HG02973 (cell line): ENCODE results near the gene AARS2.

Source experiments
- ATAC-seq: cut with Tn5 transposase; IDR thresholded peaks from one replicate; pipeline ENCODE4 v1.9.1; 2021; ENCODE audit warnings: moderate library complexity; ENCODE audit not compliant: unreplicated experiment

The AARS2 gene

DNA sequence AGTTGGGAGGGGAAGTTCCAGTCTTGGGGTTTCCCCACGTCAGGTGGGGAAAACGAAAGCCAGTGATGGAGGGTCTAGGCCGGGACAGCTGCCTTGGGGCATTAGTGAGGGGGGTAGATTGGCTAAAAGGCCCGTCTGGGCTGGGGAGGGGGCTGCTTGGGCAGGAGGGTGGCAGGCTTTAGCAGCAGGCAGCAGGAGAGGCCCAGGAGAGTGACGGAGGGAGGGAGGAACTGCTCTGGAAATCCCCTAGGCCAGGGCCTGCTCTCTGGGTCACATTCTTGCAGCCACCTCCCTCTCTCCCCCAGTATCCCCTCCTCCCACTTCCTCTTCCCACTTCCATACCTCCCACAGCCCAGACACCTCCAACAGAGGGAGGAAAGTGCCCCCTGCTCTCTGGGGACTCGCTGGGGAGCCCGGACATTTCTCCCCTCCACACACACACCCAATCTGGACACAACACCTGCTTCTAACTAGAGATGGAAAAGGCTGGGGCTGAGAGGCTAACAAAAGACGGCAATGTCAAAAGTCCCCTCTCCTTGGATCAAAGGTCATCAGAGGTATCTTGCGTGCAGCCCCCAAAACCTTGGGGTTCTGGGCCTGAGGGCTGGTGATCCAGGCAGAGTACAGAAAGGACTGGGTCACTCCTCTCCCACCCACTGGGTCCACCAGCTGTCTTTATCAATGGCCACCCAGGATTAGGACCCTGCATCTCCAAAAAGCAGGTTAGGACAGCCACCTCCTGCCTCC lies 49.6 kb downstream of the AARS2 start:
- no peak for ATAC-seq

DNA sequence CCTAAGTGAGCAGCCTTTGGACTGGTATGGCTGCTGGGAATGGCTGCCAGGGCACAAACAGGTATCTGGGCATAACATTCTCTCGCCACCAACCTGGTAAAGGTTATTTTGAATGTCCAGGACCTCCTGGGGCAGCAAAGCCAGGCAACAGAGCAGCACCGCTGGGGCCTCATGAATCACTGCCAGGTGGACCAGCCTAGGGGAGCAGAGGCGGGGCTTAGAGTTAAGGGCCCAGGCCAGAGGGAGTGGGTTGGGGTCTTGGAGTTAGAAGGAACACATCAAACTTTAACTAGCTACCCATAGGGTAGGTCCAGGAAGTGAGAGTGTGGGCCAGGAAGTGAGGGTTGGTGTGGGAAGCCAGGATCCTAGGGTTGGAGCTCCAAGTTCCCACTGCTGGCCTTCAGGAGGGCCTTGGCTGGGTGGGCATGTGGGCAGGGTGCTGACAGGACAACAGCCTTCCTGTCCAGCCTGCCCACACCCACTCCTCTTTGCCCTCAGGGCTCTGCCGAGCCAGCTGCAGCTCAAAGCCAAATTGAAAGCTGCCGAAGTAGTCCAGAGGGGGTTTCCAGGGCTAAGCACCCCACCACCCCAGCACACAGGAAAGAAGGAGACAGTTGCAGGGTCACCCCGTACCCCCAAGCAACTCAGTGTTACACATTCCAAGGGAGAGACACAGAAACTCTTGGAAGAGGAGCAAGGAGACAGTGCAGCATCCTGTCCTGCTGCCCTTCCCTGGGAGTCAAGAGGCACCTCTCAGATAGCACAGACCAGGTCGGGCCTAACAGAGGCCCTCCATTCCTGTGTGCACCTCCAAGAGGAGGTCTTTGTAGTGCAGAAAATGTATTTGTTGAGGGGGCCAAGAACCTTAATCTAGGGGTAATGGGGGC lies 50.4 kb downstream of the AARS2 start:
- no peak for ATAC-seq

DNA sequence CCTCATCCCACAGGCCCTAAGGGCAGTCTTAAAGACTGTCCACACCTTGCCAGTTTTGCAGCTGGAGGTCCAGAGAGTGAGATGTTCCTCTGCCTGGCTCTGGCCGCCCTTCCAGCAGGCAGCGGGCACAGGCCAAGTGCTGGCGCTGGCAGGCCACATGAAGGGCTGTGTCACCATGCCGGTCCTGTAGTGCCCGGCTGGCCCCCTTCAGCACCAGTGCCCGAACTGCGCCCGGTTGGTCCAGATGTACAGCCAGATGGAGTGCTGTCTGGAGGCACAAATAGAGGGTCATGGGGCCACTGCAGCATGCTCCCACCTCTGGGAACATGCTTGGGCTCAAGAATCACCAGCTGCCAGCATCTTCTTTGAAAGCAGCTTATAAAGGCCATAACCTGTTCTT lies 51.6 kb downstream of the AARS2 start:
- no peak for ATAC-seq

DNA sequence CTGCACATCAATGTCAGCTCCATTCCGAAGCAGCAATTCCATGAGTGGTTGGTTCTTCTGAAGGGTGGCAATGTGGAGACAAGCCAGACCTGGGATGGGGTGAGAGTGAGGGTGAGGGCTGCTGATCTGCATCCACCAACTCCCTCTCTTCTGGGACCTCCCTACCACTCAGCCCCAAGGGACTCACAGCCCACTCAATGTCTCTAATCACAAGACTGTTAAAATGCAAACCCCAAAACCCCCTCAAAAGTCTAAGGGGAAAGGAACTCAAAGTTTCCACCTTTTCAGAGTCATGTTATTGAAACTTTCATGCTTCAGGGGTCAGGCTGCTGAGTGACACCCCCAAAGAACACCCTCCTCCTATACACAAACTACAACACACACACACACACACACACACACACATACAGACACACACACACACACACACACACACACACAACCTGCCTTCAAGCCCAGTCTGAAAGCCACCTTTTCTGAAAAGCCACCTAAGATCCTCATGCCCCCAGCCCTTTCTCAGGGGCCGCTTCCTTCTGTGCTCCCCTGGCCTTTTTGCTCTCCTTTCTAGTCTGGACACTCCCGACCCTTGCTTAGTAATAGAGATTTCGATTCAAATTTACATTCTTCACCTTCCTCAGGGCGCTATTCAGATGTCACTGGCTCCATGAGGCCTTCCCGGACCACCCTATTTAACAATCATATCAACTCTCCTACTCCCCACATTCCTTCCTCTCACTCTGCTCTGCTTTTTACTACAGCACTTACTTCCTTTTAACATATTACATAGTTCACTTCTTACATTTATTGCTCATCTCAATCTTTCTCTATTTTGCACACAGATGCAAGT lies 52.5 kb downstream of the AARS2 start:
- ATAC-seq = no peak

DNA sequence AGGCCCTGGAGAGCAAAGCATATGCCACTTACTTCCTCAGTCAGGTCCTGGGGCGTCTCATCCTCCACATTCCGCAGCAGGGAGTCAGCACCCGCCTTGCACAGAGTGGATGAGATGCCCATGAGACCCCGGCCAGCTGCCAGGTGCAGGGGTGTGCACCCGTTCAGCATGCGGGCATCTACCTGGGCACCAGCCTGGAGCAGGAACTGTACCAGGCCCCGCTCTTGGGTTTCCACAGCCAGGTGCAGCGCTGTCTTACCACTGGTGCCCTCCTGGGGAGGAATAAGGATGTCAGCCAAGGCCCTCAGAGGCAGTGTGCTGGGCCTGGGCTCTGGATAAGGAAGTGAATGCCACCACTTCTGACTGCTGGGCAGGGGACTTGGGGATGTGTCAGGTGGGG lies 53.1 kb downstream of the AARS2 start:
- ATAC-seq = no peak

DNA sequence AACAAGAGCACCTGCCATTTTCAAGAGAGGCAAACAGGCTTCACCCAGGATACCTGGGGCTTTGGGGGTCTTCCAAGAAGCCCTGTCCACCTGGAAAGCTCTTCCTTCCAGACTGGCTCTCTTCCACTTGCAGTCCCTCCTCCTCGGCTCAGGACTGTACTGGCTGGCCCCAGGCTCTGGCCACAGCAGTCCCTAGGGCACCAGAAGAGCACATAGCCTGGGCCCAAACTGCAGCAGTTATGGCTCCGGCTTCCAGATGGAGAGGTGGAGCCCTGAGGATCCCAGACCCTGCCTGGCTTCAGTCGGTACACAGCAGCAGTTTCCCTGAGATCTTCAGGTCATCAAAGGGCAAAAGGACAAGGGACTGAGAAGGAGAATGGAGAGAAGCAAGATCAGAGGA lies 54.2 kb downstream of the AARS2 start:
- ATAC-seq = no peak

DNA sequence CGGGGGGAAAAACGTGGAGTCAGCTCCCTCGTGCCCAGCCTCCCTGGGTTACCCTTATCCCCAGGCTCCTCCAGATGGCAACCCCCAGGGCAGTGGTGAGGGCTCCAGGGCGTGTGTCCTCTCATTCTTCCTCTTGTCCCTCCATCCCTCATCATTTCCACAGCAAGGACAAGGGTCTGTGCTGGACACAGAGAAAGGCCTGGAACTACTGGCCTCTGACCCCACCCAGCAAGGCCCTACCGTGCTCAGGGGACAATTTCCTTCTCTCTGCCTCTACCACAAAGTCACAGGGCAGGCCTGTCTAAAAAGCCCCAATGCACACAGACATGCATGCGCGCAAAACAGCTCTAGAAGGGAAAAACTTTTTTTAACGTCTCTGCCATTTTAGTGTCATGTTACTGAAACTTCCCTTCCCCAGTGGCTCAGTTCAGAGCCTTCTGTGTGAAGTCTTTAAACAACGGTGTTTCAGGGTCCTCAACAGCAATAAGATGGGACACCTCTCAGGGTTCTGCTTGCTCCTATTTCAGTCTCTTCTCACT lies 54.8 kb downstream of the AARS2 start:
- ATAC-seq = no peak

DNA sequence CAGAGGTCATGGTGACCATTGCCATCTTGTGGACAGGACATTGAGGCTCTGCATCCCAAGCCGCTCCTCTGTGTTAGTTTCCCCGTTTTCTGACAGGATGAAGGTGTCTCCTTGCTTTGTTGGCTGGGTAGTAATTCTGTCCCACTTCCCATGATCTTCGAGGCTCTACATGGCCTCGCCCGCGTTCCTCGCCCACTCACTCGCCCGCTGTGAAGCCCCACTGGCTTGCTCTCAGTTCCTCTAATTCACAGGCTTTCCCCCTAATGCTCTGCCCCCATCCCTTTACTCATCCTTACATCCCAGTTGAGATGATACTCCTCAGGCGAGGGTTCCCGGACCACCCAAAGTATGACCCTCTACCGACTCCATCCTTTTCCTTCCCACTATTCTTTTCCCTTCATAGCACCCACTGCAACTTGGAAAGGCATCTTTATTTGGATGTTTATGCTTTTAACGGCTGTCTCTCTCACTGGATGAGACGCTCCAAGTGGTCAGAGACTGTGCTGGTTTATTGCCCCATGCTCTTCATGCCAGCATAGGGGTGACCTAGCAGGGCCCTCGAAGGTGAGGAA lies 55.3 kb downstream of the AARS2 start:
- ATAC-seq = peak; percentile 13

DNA sequence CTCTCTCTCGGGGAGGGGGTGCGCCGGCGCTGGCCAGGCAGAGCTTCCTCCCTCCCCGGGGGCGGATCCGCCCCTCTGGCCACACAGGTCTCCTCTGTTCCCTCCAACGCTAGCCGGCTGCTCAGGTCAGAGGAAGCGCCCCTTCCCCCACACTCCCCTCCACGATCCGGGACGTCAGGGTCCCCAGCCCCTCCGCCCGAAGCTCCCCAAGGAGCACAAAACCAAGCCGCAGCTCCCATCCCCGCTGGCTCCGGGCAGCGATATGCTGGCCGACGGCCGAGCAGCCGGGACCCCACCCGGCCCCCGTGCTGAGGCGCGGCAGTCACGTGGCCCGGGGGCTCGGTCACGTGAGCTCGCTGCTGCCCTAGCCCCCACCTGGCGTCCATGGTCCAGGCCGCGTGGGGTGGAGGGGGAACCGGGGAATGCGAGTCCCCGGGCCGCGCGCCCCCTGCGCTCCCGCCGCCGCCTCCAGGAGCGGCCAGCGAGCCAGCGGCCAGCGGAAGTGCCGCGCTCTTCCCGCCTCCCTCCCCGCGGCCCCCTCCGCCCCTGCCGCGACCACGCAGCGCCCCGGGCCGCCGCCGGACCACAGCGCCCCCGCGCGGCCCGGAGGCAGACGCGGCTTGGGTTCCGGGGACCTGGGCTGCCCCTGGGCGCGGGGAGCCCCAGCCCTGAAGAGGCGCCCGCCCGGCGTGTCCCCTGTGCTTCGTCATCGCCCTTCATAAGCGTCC lies 56.0 kb downstream of the AARS2 start, which contains the start of gene SLC35B2:
TSS of gene SLC35B2 (minus strand) at position 504 of the 728 bp plus-strand sequence. CDS start at position 386, 118 bp downstream.
- ATAC-seq = peak; percentile 41

DNA sequence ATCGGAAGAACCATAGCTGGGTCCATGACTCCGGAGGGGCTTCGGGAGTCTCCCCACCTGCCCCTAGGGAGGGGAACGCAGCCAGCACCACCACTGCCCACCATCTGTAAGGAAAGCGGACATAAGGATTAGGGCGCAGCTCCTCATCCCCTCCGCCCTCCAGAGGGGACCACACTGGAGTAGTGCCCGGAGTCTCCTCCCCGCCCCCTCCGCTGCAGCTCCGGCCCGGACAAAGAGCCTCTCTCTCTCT lies 56.4 kb downstream of the AARS2 start:
- no peak for ATAC-seq

DNA sequence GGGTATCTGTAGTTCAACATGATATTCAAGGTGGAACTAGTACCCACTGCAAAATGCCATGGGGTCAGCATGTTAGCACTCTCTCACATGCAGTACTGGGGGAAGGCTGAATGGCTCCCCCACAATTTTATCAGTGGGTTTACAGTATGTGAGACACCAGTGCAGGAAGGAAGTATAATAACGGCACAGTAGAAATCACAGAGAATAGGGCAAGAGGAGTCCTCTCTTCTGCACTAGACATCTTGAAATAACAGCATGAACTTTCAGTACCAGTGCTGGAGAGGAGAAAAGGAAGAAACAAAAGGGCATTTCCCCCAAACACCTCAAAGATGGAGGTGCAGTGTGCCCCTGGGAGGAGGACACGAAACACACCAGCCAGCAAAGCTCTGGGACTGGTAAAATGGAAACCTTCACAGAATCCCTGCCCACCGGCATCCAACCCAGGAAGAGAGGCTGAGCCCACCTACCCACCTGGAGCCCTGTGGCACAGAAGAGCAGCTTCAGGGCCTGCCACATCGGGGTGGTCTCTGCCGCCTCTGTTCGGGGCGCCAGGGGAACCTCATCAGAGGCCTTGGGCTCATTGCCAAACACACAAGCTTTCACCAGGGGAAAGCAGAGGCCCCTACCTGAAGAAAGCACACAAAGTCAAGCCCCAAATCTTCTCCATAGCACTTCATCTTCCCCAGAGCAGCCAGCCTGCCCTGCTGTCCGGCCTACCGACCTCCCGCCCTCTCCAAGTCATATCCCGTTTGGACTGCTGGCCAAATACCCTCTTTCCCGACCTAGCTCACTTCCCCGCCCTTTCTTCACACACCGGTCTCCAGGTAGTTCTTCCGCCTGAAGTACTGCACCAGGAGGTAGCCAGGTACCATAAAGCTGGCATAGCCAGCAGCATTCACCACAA lies 57.0 kb downstream of the AARS2 start:
- no peak for ATAC-seq

DNA sequence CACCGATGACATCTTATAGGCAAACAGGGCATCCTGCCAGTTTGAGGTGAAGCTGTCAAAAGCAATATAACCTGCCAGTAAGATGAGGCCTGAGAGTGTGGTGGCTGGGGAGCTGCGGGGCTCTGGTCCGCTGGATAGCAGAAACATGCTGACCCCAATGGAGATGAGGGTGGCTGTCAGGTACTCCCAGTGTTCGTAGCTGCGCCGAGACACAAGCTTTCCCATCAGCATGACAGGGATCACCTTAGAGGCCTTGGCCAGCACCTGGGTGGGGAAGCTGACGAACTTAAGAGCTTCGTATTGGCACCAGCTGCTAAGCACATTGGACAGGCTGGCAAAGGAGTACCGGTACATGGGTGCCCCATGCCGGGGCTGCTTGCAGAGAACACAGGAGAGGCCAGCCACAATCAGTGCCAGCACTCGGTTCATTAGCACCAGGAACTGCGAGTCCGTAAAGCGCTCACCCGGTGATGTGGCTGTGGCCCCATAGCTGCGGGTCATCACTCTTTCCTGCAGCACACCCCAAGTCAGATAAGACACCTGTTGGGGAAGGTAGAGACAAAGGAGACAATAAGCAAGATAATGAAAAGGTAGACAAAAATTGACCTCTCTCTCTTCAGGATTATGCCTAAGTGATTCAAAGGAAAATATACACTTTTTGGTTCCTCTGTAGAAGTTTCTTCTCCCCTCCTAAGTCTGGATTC lies 57.9 kb downstream of the AARS2 start:
- ATAC-seq = no peak

DNA sequence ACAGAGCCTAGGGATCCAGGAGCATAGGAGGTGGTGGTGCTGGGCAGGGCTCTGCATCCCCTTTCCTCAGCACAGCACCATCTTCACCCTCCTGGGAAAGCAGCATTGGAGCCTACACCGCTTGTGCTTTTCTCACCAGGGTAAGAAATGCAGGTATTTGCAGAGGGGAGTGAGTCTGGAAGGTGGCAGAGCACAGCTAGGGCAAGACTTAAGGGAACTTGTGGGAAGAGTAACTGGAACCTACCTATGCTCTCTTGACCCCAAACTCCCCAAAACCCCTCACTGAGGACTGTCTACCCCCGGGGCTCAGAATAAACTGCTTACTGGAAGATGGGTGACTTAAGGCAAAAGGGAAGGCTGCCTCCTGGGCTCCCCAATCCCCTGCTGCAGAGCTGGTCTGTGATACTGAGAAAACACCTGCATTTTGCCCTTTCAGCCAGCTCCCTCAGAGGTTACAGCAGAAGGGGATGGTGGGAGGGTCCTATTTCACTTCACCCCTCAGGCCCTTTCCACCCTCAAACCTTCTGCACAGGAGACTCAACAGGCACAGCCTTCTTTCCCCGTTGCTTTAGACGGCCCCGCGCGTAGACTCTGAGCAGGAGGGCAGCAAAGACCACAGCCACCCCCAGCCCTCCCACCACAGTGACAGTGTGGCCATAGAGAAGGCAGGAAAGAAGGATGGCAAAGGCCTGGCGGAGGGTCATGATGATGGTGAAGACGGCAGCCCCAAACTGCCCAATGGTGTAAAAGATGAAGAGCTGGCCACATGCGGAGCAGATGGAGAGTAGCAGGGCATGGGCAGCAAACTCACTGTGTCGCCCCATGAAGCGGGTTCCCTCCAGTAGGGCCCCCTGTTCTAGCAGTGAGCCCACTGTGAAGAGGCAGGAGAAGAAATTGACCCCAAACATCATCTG lies 58.7 kb downstream of the AARS2 start:
- ATAC-seq = no peak

DNA sequence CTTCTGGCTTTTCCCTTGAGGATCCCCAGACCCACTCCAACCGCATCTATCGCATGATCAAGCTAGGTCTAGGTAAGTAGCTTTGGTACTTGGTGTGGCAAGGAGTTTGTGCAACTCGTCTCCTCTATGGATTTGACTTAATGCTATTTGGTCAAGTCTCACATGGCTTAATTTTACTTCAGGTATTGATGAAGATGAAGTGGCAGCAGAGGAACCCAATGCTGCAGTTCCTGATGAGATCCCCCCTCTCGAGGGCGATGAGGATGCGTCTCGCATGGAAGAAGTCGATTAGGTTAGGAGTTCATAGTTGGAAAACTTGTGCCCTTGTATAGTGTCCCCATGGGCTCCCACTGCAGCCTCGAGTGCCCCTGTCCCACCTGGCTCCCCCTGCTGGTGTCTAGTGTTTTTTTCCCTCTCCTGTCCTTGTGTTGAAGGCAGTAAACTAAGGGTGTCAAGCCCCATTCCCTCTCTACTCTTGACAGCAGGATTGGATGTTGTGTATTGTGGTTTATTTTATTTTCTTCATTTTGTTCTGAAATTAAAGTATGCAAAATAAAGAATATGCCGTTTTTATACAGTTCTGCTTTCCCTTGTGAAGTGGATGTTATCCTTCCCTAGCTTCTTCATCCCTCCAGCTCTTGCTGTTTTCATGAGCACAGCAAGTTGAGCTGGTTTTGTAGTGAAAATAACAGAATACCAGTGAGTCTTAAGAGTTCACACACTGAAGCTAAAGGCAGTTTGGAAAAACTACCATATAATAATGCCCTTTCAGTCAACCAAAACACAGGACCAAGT lies 59.6 kb downstream of the AARS2 start:
- no peak for ATAC-seq

DNA sequence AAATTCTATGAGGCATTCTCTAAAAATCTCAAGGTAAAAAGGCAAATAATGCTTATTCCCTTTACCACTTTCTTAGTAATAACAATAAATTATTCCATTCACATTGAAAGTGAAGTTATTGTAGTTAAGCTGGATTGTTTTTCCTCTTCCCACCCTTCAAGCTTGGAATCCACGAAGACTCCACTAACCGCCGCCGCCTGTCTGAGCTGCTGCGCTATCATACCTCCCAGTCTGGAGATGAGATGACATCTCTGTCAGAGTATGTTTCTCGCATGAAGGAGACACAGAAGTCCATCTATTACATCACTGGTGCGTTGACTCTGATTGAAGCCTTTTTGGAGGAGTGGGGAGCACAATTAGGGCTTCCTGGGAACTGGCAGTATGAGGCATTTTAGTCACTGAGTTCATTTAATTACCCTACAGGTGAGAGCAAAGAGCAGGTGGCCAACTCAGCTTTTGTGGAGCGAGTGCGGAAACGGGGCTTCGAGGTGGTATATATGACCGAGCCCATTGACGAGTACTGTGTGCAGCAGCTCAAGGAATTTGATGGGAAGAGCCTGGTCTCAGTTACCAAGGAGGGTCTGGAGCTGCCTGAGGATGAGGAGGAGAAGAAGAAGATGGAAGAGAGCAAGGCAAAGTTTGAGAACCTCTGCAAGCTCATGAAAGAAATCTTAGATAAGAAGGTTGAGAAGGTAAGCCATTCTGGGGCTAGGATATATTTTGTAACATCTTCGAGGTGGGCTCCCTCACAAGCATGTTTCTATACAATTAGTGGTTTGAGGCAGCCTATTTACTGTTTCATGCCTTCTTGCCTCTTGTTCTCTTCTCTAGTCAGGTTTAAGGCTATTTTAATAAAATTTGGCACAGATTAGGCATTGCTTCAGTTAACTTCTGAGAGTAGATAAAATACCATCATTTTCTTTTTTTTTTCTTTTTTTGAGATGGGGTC lies 61.3 kb downstream of the AARS2 start:
- ATAC-seq = no peak

DNA sequence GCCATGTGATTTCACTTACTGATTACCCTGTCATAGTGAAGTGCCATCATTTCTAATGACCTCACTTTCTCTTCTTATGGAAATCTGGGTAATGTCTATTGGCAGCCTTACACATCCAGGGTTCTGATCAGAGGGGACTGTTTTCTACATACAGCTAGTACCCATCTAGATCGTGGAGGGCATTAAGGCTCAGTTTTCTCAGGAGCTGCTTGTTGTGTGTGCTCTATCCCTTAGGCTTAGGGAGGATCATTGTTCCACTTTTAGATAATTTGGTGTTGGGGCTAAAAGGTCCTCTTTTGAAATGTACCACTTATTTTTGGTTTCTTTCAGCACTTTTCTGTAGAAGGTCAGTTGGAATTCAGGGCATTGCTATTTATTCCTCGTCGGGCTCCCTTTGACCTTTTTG lies 62.4 kb downstream of the AARS2 start:
- no peak for ATAC-seq
